ENCODE measurements around the gene DYSF. TPM values are rescaled to one million over a fixed set of nuclear protein-coding genes. Genes with fewer than 3 reads are reported as not detected.

DYSF gene
- total RNA-seq, 1 donor from 2014 or later = 72.0 TPM

DNA sequence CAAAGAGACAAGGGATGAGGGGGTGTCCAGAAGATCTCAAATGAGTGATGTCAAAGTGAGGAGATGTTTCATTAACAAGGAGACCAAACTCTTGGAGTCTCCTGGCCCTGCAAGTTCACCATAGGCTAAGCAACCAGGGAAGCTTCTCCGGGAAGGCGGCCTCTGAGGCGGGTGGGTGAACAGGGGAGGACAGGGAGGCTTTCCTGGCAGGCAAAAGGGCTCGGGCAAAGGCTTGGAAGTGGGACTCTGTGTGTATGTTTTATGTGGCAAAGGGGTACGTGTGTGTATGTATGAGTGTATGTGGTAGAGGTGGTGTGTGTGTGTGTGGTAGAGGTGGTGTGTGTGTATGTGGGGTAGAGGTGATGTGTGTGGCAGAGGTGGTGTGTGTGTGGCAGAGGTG, 163.9 kb downstream of the DYSF start:
- Mint-ChIP-seq H3K36me3 (ENCODE audit: unreplicated experiment) (peaks cover 6% of the 10 kb centered on the region), H3K27ac (ENCODE audit: unreplicated experiment) (no peak overlapping the region), H3K4me1 (ENCODE audit: unreplicated experiment) (peaks cover 7% of the 10 kb centered on the region), H3K27me3 (ENCODE audit: unreplicated experiment) (no peaks in the 10 kb centered on the region), H3K4me3 (ENCODE audit: unreplicated experiment) (no peak overlapping the region), H3K9me3 (ENCODE audit: unreplicated experiment) (no peaks in the 10 kb centered on the region)
- TF ChIP-seq, protein P1, sequence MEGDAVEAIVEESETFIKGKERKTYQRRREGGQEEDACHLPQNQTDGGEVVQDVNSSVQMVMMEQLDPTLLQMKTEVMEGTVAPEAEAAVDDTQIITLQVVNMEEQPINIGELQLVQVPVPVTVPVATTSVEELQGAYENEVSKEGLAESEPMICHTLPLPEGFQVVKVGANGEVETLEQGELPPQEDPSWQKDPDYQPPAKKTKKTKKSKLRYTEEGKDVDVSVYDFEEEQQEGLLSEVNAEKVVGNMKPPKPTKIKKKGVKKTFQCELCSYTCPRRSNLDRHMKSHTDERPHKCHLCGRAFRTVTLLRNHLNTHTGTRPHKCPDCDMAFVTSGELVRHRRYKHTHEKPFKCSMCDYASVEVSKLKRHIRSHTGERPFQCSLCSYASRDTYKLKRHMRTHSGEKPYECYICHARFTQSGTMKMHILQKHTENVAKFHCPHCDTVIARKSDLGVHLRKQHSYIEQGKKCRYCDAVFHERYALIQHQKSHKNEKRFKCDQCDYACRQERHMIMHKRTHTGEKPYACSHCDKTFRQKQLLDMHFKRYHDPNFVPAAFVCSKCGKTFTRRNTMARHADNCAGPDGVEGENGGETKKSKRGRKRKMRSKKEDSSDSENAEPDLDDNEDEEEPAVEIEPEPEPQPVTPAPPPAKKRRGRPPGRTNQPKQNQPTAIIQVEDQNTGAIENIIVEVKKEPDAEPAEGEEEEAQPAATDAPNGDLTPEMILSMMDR (IDR thresholded peaks at IDR 0.05) = no peak
- DNase-seq (ENCODE audit: extremely low spot score, unreplicated experiment) = peak; percentile 54

DNA sequence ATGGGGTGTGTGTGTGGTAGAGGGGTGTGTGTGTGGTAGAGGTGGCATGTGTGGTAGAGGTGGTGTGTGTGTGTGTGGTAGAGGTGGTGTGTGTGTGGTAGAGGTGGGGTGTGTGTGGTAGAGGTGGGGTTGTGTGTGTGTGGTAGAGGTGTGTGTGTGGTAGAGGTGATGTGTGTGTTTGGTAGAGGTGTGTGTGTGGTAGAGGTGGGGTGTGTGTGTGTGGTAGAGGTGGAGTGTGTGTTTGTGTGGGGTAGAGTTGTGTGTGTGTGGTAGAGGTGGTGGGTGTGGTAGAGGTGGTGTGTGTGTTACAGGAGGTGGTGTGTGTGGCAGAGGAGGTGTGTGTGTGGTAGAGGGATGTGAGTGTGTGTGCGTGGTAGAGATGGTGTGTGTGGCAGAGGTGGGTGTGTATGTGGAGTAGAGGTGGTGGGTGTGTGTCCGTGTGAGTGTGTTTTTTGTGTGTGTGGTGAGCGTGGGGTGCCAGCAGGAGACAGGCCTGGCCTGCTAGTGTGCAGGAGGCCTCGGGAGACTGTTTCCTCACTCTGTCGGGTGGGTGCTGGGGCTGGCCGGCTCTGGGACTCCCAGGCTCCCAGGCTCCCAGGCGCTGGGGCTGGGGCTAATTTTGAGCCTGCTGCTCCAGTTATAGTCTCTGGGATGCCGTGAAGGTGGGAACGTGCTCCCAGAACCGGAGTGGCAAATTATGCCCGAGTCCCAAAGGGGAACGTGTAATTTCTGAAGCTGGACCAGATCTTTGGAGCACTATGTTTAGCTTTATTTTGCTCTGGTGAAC, 165.2 kb downstream of the DYSF start:
- H3K9me3 Mint-ChIP-seq (ENCODE audit: unreplicated experiment) = no peaks in the 10 kb centered on the region
- no peaks in the 10 kb centered on the region for H3K27me3 Mint-ChIP-seq (ENCODE audit: unreplicated experiment)
- no peak overlapping the region for H3K4me3 Mint-ChIP-seq (ENCODE audit: unreplicated experiment)
- H3K4me1 Mint-ChIP-seq (ENCODE audit: unreplicated experiment) = peaks cover 7% of the 10 kb centered on the region
- TF ChIP-seq, protein P1 (IDR thresholded peaks at IDR 0.05) = no peak
- peak; percentile 70 for DNase-seq (ENCODE audit: extremely low spot score, unreplicated experiment)
- no peak overlapping the region for H3K27ac Mint-ChIP-seq (ENCODE audit: unreplicated experiment)
- peaks cover 3% of the 10 kb centered on the region for H3K36me3 Mint-ChIP-seq (ENCODE audit: unreplicated experiment)

DNA sequence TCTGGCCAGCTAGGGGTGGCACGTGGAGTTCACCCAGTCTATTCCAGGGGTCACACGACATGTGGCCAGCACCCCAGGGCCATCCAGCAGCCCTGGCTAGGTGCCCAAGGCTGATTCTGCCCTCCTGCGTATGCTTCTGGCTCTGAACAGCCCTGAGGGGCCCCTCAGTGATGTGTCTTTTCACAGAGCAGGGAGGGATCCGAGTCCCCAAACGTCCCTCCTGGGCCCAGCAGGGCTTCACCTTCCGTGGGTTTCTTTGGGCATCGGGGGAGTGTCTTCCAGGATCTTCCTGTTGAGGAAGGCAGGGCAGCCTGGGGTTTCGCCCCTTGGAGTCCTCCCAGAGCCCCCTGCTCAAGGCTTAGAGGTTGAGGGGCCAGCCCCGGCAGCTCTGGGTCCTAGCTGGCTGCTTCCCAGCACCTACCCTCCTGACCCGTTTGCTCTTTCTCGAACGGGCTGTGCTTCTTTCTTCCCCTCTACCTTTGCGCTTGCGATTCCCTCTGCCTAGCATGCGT, 165.9 kb downstream of the DYSF start:
- Mint-ChIP-seq H3K9me3 (ENCODE audit: unreplicated experiment) (no peaks in the 10 kb centered on the region), H3K4me3 (ENCODE audit: unreplicated experiment) (no peak overlapping the region), H3K27ac (ENCODE audit: unreplicated experiment) (peak overlapping the region; percentile 23), H3K36me3 (ENCODE audit: unreplicated experiment) (peaks cover 5% of the 10 kb centered on the region), H3K27me3 (ENCODE audit: unreplicated experiment) (no peaks in the 10 kb centered on the region), H3K4me1 (ENCODE audit: unreplicated experiment) (peaks cover 7% of the 10 kb centered on the region)
- DNase-seq (ENCODE audit: extremely low spot score, unreplicated experiment) = peak; percentile 77
- TF ChIP-seq, protein P1 (IDR thresholded peaks at IDR 0.05) = no peak

DNA sequence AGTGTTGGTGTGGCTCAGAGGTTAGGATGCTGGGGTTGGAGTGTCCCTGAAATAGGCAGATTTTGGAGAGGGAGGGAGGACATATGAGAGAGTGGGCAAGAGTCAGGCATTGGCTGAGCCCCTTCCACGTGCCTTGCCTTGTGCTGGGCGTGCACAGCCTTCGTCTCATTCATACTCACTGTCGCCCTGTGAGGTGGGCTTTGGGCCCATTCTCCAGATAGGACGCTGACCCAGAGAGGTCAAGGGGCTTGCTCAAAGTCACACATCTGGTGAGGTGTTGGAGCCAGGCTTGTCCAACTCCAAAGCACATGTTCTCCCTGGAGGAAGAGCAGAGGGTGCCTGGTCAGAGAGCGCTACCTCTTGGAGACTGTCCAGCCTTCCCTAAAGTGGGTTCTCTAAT, 166.8 kb downstream of the DYSF start:
- no peak overlapping the region for H3K27ac Mint-ChIP-seq (ENCODE audit: unreplicated experiment)
- peaks cover 6% of the 10 kb centered on the region for H3K36me3 Mint-ChIP-seq (ENCODE audit: unreplicated experiment)
- H3K27me3 Mint-ChIP-seq (ENCODE audit: unreplicated experiment) = no peaks in the 10 kb centered on the region
- peak; percentile 51 for DNase-seq (ENCODE audit: extremely low spot score, unreplicated experiment)
- TF ChIP-seq, protein P1 (IDR thresholded peaks at IDR 0.05) = no peak
- no peaks in the 10 kb centered on the region for H3K9me3 Mint-ChIP-seq (ENCODE audit: unreplicated experiment)
- no peaks in the 10 kb centered on the region for H3K4me1 Mint-ChIP-seq (ENCODE audit: unreplicated experiment)
- no peak overlapping the region for H3K4me3 Mint-ChIP-seq (ENCODE audit: unreplicated experiment)

DNA sequence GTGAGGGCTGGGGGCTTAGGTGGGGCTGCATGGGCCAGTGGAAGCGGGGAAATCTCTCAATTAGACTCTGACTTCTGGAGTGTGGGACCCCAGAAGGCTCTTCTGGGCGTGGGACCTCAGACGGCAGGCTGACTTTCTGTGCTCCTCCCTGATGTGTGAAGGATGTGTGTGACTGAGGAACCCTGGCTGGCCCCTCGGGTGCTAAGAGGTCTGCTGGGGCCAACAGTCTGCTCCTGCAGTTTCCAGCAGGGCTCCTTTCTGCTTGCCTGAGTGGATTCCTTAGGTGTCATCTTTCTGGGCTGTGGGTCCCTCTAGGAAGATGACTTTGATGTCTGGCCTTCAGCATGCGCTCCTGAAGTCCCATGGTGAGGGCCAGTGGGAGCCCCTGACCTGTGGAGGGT, 167.5 kb downstream of the DYSF start:
- Mint-ChIP-seq H3K4me1 (ENCODE audit: unreplicated experiment) (no peaks in the 10 kb centered on the region), H3K27ac (ENCODE audit: unreplicated experiment) (no peak overlapping the region), H3K36me3 (ENCODE audit: unreplicated experiment) (peaks cover 7% of the 10 kb centered on the region), H3K27me3 (ENCODE audit: unreplicated experiment) (no peaks in the 10 kb centered on the region), H3K9me3 (ENCODE audit: unreplicated experiment) (no peaks in the 10 kb centered on the region), H3K4me3 (ENCODE audit: unreplicated experiment) (no peak overlapping the region)
- TF ChIP-seq, protein P1 (IDR thresholded peaks at IDR 0.05) = no peak
- peak; percentile 49 for DNase-seq (ENCODE audit: extremely low spot score, unreplicated experiment)

Data from osteocyte (in vitro differentiated cells).